ENCODE data around the gene ERCC4. TPM values are rescaled to one million over a fixed set of nuclear protein-coding genes. Genes with fewer than 3 reads are reported as not detected.

ERCC4 gene
- total and polyA plus RNA-seq, 7 donors: 2.4 to 10.8 (median 7.6) TPM

- Histone ChIP-seq H3K27me3 (ENCODE audit: insufficient read depth in 3 of 3, low read length in 2 of 3) (no peaks in the 10 kb centered on the region), H3K27ac (peak overlapping the region; percentile 60), H3K9me3 (no peaks in the 10 kb centered on the region), H3K36me3 (ENCODE audit: insufficient read depth in 1 of 2, low read depth in 1 of 2) (no peaks in the 10 kb centered on the region), H3K4me1 (peaks cover 31% of the 10 kb centered on the region), H3K4me3 (no peak overlapping the region)
- intact Hi-C loops (cut with DNase I): no loop called here
- WGBS, 3 donors: 59 to 77% (median 65%) methylated on average over 10 of the region's 10 CpGs
- DNase-seq: no peak
- no peak for ATAC-seq
- no peak for TF ChIP-seq CTCF (IDR thresholded peaks at IDR 0.05)
Observed at GRCh38 chr16:13999071-13999894, 79.3 kb downstream of the ERCC4 start.

- no peak overlapping the region for H3K4me3 ChIP-seq
- peak overlapping the region; percentile 60 for H3K27ac ChIP-seq
- H3K36me3 ChIP-seq (ENCODE audit: insufficient read depth in 1 of 2, low read depth in 1 of 2): no peaks in the 10 kb centered on the region
- TF ChIP-seq CTCF (IDR thresholded peaks at IDR 0.05): no peak
- DNase-seq (no peak), ATAC-seq (no peak)
- H3K27me3 ChIP-seq (ENCODE audit: insufficient read depth in 3 of 3, low read length in 2 of 3): no peaks in the 10 kb centered on the region
- WGBS, 3 donors: 38 to 55% (median 41%) methylated on average over 11 to 12 of the region's 12 CpGs
- H3K4me1 ChIP-seq: peaks cover 38% of the 10 kb centered on the region
- no peaks in the 10 kb centered on the region for H3K9me3 ChIP-seq
- intact Hi-C loops (cut with DNase I): loop anchor here in 1 of 2 donors (5.0 kb wide), 1 partner anchor 43 kb away; no protein-coding TSS in a partner anchor
Observed at GRCh38 chr16:13999895-14000425, 80.0 kb downstream of the ERCC4 start.

GRCh38 chr16:14001521-14001920 is 81.6 kb downstream of the ERCC4 start:
- ATAC-seq (no peak), DNase-seq (no peak)
- Histone ChIP-seq H3K4me1 (peaks cover 37% of the 10 kb centered on the region), H3K27ac (no peak overlapping the region), H3K9me3 (no peaks in the 10 kb centered on the region), H3K36me3 (ENCODE audit: insufficient read depth in 1 of 2, low read depth in 1 of 2) (no peaks in the 10 kb centered on the region), H3K27me3 (ENCODE audit: insufficient read depth in 3 of 3, low read length in 2 of 3) (no peaks in the 10 kb centered on the region), H3K4me3 (no peak overlapping the region)
- WGBS, 3 donors: 92 to 97% (median 96%) methylated on average over 10 of the region's 10 CpGs
- intact Hi-C loops (cut with DNase I): loop anchor here in 1 of 2 donors (5.0 kb wide), 1 partner anchor 44 kb away; no protein-coding TSS in a partner anchor
- no peak for TF ChIP-seq CTCF (IDR thresholded peaks at IDR 0.05)

Other genes starting within 250 kb of the ERCC4 start
- 10 to 100 TPM; 14.1 to 26.3 (median 20.0) TPM for gene MRTFB, start 151.2 kb downstream of the ERCC4 start, total RNA-seq
- gene MRTFB, start 151.2 kb downstream of the ERCC4 start, polyA plus RNA-seq: 1 to 10 TPM; 2.7 to 7.6 (median 3.6) TPM